ENCODE results near the gene SDK1.

- TF ChIP-seq EZH2 (IDR thresholded peaks at IDR 0.05; ENCODE audit: insufficient read depth, poor library complexity, severe bottlenecking) (no peak), EZH2phosphoT487 (IDR thresholded peaks at IDR 0.05; ENCODE audit: insufficient read depth, low read depth) (no peak)
Observed at GRCh38 chr7:4013793-4014192, 712.7 kb downstream of the SDK1 start.

All from GM23248 (cell line).